ENCODE data around the gene CCRL2.
A peak's percentile ranks its signal among the peaks of the same experiment; 100 is the strongest.

DNA sequence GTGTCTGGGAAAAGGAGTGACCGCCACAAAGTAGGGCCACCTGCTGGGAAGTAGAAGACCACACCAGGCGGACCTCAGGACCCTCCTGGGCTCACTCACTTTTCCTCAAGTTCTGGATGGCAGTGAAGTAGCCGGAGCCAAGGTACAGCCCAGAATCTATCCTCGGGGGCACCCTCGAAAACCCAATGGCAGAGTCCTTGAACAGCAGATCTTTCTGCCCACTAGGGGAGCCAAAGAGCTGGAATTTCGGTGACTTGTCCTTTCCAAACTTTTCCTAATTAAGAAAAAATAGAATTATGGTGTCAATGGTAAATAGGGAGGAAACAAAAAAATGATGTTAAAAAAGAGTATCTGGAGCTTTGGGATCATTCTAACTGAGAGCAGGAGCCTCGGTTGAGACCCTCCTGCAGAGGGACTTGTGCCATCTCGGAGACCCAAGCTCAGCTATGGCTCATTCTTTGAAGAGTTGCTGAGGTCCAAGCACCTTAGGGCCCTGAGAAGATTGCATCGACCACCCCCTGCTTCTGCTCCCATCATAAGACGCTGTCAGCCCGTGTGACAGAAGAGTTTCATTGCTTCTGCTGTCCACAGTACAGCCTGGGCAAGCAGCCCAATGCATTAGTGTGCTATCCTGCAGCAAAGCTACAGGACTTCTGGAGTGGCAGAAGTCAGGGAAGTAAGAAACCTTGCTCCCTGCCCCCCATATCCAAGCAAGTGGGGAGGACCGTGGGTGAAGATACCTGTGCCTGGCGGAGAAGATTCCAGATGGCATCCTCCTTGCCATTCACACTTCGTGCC, 42.9 kb downstream of the CCRL2 start:
- TF ChIP-seq, protein P1, sequence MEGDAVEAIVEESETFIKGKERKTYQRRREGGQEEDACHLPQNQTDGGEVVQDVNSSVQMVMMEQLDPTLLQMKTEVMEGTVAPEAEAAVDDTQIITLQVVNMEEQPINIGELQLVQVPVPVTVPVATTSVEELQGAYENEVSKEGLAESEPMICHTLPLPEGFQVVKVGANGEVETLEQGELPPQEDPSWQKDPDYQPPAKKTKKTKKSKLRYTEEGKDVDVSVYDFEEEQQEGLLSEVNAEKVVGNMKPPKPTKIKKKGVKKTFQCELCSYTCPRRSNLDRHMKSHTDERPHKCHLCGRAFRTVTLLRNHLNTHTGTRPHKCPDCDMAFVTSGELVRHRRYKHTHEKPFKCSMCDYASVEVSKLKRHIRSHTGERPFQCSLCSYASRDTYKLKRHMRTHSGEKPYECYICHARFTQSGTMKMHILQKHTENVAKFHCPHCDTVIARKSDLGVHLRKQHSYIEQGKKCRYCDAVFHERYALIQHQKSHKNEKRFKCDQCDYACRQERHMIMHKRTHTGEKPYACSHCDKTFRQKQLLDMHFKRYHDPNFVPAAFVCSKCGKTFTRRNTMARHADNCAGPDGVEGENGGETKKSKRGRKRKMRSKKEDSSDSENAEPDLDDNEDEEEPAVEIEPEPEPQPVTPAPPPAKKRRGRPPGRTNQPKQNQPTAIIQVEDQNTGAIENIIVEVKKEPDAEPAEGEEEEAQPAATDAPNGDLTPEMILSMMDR (IDR thresholded peaks at IDR 0.05) = peak; percentile 67
- TF ChIP-seq EZH2 (IDR thresholded peaks at IDR 0.05) = no peak

Data from neural progenitor cell (in vitro differentiated cells).